BLaER1 (cell line): ENCODE measurements around the gene OSBPL1A.
A peak's percentile ranks its signal among the peaks of the same experiment; 100 is the strongest.

Experiments
- H3K27ac ChIP-seq: shearing (Covaris generic); formaldehyde crosslinking; 2 replicates; pipeline ENCODE4 v1.8.1; 2022
- H3K27me3 ChIP-seq: shearing (Covaris generic); formaldehyde crosslinking; 2 replicates; pipeline ENCODE4 v1.8.1; 2022
- H3K36me3 ChIP-seq: shearing (Covaris generic); formaldehyde crosslinking; 2 replicates; pipeline ENCODE4 v1.8.1; 2022
- H3K4me1 ChIP-seq: shearing (Covaris generic); formaldehyde crosslinking; 2 replicates; pipeline ENCODE4 v1.8.1; 2022
- H3K4me2 ChIP-seq: shearing (Covaris generic); formaldehyde crosslinking; 2 replicates; pipeline ENCODE4 v1.8.1; 2022
- H3K4me3 ChIP-seq: shearing (Covaris generic); formaldehyde crosslinking; 2 replicates; pipeline ENCODE4 v1.8.1; 2022
- H3K9ac ChIP-seq: shearing (Covaris generic); formaldehyde crosslinking; 2 replicates; pipeline ENCODE4 v1.8.1; 2022
- H3K9me3 ChIP-seq: shearing (Covaris generic); formaldehyde crosslinking; 2 replicates; pipeline ENCODE4 v1.8.1; 2022
- H4K20me1 ChIP-seq: shearing (Covaris generic); formaldehyde crosslinking; 2 replicates; pipeline ENCODE4 v1.8.1; 2022
- Cebpa-rat ChIP-seq: shearing (Covaris generic); IDR thresholded peaks from 2 replicates; pipeline ENCODE4 v1.8.1; 2022

Gene OSBPL1A

GRCh38 chr18:24126155-24126961, 271.3 kb downstream of the OSBPL1A start:
- H3K4me1 ChIP-seq = no peaks in the 10 kb centered on the region
- H3K4me2 ChIP-seq = no peak overlapping the region
- peaks cover 94% of the 10 kb centered on the region for H3K36me3 ChIP-seq
- H3K4me3 ChIP-seq = no peak overlapping the region
- no peak for TF ChIP-seq Cebpa-rat
- H3K27me3 ChIP-seq = no peaks in the 10 kb centered on the region
- H4K20me1 ChIP-seq = no peaks in the 10 kb centered on the region; the same call in 1 of the 2 replicates
- H3K9ac ChIP-seq = no peak overlapping the region
- H3K27ac ChIP-seq = no peak overlapping the region
- no peaks in the 10 kb centered on the region for H3K9me3 ChIP-seq

DNA sequence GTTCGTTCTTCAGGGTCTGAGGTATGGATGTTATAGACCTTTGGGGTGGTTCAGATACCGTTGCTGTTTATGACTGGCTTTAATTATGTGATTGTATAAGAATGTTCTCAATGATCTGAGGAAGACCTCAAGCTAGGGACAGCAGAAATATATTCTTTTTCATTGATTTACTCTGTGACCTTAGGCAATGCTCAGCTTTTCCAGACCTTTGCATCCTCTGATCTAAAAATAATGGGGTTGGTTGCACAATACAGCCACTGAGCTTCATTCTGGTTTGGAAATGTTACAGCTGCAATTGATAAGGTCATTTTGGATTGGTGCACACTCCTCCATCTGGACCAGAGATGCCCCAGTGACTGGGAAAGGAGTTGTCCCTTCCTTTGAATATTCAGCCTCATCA, 276.0 kb downstream of the OSBPL1A start:
- TF ChIP-seq Cebpa-rat = no peak

DNA sequence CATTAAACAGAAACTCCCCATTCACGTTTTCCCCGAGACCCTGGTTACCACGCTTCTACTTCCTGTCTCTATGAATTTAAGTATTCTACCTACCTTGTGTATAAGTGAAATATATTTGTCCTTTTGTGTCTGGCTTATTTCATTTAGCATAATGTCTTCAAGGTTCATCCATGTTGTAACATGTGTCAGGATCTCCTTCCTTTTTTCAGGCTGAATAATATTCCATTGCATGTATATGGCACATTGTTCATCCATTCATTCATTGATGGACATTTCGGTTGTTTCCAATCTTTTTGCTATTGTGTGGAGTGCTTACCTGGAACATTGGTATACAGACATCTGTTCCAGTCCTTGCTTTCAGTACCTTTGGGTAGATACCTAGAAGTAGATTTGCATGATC, 276.9 kb downstream of the OSBPL1A start:
- peaks cover 93% of the 10 kb centered on the region for H3K36me3 ChIP-seq
- H3K4me1 ChIP-seq = peaks cover 7% of the 10 kb centered on the region
- no peak overlapping the region for H3K4me3 ChIP-seq
- no peak for TF ChIP-seq Cebpa-rat
- no peak overlapping the region for H3K27ac ChIP-seq
- no peaks in the 10 kb centered on the region for H3K27me3 ChIP-seq
- no peaks in the 10 kb centered on the region for H3K9me3 ChIP-seq
- no peak overlapping the region for H3K9ac ChIP-seq
- no peak overlapping the region for H3K4me2 ChIP-seq
- no peaks in the 10 kb centered on the region for H4K20me1 ChIP-seq

More for the DNA sequence above, 276.0 kb downstream of the OSBPL1A start:
- Histone ChIP-seq H3K27me3 (no peaks in the 10 kb centered on the region), H3K4me1 (no peaks in the 10 kb centered on the region), H3K27ac (no peak overlapping the region), H3K9me3 (no peaks in the 10 kb centered on the region), H3K9ac (no peak overlapping the region), H4K20me1 (no peaks in the 10 kb centered on the region), H3K4me2 (no peak overlapping the region), H3K36me3 (peaks cover 92% of the 10 kb centered on the region), H3K4me3 (no peak overlapping the region)

GRCh38 chr18:24118750-24119577, 278.7 kb downstream of the OSBPL1A start:
- Histone ChIP-seq H3K27ac (no peak overlapping the region), H3K9ac (no peak overlapping the region), H3K9me3 (no peaks in the 10 kb centered on the region), H3K27me3 (no peaks in the 10 kb centered on the region), H4K20me1 (no peaks in the 10 kb centered on the region), H3K36me3 (peaks cover 92% of the 10 kb centered on the region), H3K4me2 (no peak overlapping the region), H3K4me3 (no peak overlapping the region), H3K4me1 (peaks cover 18% of the 10 kb centered on the region)
- TF ChIP-seq Cebpa-rat = no peak

GRCh38 chr18:24115628-24116027, 282.0 kb downstream of the OSBPL1A start:
- no peaks in the 10 kb centered on the region for H3K9me3 ChIP-seq
- TF ChIP-seq Cebpa-rat = no peak
- no peak overlapping the region for H3K4me3 ChIP-seq
- peak overlapping the region; percentile 25; the same call in 1 of the 2 replicates for H3K27ac ChIP-seq
- peaks cover 13% of the 10 kb centered on the region; the same call in 1 of the 2 replicates for H4K20me1 ChIP-seq
- H3K9ac ChIP-seq = 0 out of 2 replicates have a peak overlapping the region, but pooled peaks have one; percentile 0
- H3K4me2 ChIP-seq = peak overlapping the region; percentile 48
- H3K27me3 ChIP-seq = no peaks in the 10 kb centered on the region
- H3K4me1 ChIP-seq = peaks cover 18% of the 10 kb centered on the region
- peaks cover 79% of the 10 kb centered on the region for H3K36me3 ChIP-seq

DNA sequence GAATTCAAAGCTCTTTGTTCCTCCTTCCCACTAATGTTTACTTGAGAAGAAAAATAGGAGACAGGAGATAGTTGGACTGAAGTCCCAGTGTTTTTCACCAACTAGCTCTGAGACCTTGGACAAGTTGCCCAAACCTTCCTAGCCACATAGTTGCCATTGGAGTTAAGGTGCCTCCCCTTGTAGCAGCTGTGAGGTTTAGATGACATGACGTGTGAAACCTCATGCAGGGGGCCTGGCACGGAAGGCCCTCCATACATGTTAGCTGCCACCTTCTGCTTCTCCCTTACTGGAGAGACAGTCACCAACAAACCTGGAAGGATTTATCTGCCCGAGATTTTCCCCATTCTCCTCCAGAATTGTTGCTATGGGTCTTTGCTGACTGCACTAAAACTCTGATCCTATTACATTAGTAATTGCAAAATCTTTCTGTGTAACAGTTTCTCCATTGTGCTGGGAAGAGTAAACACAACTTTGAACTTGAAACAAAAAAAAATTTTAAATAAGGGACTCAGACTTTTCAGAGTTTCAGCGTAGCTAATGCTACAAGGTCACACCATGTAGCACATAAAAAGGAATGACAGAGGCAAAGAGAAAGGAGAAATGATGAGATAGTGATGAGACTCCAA, 282.6 kb downstream of the OSBPL1A start:
- no peaks in the 10 kb centered on the region for H3K27me3 ChIP-seq
- peak overlapping the region; percentile 48; the same call in 1 of the 2 replicates for H3K4me2 ChIP-seq
- peaks cover 18% of the 10 kb centered on the region for H3K4me1 ChIP-seq
- H4K20me1 ChIP-seq = peaks cover 13% of the 10 kb centered on the region; the same call in 1 of the 2 replicates
- peaks cover 73% of the 10 kb centered on the region for H3K36me3 ChIP-seq
- TF ChIP-seq Cebpa-rat = no peak
- H3K9me3 ChIP-seq = no peaks in the 10 kb centered on the region
- no peak overlapping the region for H3K4me3 ChIP-seq
- H3K9ac ChIP-seq = no peak overlapping the region
- peak overlapping the region; percentile 2; the same call in 1 of the 2 replicates for H3K27ac ChIP-seq

DNA sequence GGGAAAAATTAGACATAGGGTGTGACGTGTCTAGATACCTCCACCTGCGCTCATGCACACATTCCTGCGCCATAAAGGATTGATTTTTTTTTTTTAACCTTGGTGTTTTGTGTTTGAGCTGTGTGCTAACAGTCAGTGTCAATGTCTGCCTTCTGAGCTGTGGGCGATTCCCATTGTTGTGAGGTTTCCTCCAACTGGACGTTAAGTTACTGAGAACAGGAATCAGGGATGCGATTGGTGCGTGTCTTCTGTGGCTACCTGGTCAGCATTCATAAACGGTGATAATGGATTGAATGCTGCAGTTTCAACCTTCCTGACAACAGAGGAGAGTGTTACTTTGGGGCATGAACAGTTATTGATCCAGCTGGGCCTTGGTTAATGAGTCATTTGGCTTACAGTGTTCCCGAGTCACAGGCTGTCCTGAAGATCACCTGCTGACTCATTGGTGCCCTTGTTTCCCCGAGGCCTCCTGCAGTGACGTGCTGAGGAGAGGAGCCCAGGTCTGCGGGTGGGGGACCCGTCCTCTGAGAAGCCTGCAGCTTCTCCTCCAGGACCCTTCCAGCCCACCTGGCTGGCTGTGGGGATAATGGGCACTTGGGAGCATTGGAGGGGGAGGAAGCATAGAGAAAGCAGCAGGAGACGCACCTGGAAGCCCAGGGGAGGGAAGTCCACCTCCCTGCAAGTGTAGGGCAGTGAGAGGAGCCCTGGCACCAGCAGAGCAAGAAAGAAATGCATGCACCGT, 284.6 kb downstream of the OSBPL1A start:
- no peak overlapping the region for H3K4me2 ChIP-seq
- no peak overlapping the region for H3K9ac ChIP-seq
- no peak overlapping the region for H3K4me3 ChIP-seq
- no peaks in the 10 kb centered on the region for H3K9me3 ChIP-seq
- no peak overlapping the region for H3K27ac ChIP-seq
- peaks cover 13% of the 10 kb centered on the region; the same call in 1 of the 2 replicates for H4K20me1 ChIP-seq
- no peaks in the 10 kb centered on the region for H3K27me3 ChIP-seq
- H3K36me3 ChIP-seq = peaks cover 61% of the 10 kb centered on the region
- no peak for TF ChIP-seq Cebpa-rat
- H3K4me1 ChIP-seq = peaks cover 18% of the 10 kb centered on the region

GRCh38 chr18:24112464-24112863, 285.2 kb downstream of the OSBPL1A start:
- Histone ChIP-seq H3K4me2 (no peak overlapping the region), H3K27ac (no peak overlapping the region), H3K9me3 (no peaks in the 10 kb centered on the region), H3K4me3 (no peak overlapping the region), H3K4me1 (peaks cover 18% of the 10 kb centered on the region), H3K27me3 (no peaks in the 10 kb centered on the region), H3K9ac (no peak overlapping the region), H3K36me3 (peaks cover 60% of the 10 kb centered on the region), H4K20me1 (peaks cover 13% of the 10 kb centered on the region; the same call in 1 of the 2 replicates)
- TF ChIP-seq Cebpa-rat = no peak
